Colonic mucosa (tissue), 4 donors: Measurements from ENCODE around the gene SORCS1. TPM values are rescaled to one million over a fixed set of nuclear protein-coding genes. Genes with fewer than 3 reads are reported as not detected.

Experiments
- DNase-seq: peaks from one replicate; pipeline ENCODE4 v3.0.0-alpha.2; 2020
- H3K27ac ChIP-seq: fragments of 200-600 bp; one replicate; pipeline ENCODE4 v1.8.0; 2021
- H3K27me3 ChIP-seq: fragments of 200-600 bp; one replicate; pipeline ENCODE4 v1.8.0; 2021
- H3K36me3 ChIP-seq: fragments of 200-600 bp; one replicate; pipeline ENCODE4 v1.8.0; 2021
- H3K4me1 ChIP-seq: fragments of 200-600 bp; one replicate; pipeline ENCODE4 v1.8.0; 2021; ENCODE audit warnings: mild to moderate bottlenecking
- H3K4me3 ChIP-seq: fragments of 200-600 bp; one replicate; pipeline ENCODE4 v1.8.0; 2021
- H3K9ac ChIP-seq, 2 donors: one replicate each; pipeline ENCODE4 v1.7.0; 2013; ENCODE audit warnings: control low read depth in 2 of 2, low read depth in 2 of 2, low read length in 2 of 2
- H3K9me3 ChIP-seq: fragments of 200-600 bp; one replicate; pipeline ENCODE4 v1.8.0; 2021
- intact Hi-C: fragments of 100-400 bp; cut with DNase I; formaldehyde crosslinking; loops from one replicate; pipeline ENCODE4 v1.14.1; 2022
- total RNA-seq, 2 donors: library from RNA; stranded (reverse); fragmentation: NEBNext Ultra II Directional in 1 of 2; extraction: Animal tissue kit (Norgen Biotek cat#: 25700) in 1 of 2; gene quantifications; one replicate each; pipeline ENCODE4 v1.2.1, GENCODE V29; 2021
- TF ChIP-seq, protein P1 (sequence below): fragments of 200-600 bp; IDR thresholded peaks from one replicate; pipeline ENCODE4 v1.8.0; 2022; ENCODE audit warnings: antibody characterized with exemption, mild to moderate bottlenecking
- donor health status: healthy.
- donor health status: DM: no; HTN: no; CAD: no.
- donor health status: DM: no; HTN: no; CAD: no.

SORCS1 gene
- total RNA-seq, 2 donors from 2014 or later, result 0.40 to 1.6 TPM

DNA sequence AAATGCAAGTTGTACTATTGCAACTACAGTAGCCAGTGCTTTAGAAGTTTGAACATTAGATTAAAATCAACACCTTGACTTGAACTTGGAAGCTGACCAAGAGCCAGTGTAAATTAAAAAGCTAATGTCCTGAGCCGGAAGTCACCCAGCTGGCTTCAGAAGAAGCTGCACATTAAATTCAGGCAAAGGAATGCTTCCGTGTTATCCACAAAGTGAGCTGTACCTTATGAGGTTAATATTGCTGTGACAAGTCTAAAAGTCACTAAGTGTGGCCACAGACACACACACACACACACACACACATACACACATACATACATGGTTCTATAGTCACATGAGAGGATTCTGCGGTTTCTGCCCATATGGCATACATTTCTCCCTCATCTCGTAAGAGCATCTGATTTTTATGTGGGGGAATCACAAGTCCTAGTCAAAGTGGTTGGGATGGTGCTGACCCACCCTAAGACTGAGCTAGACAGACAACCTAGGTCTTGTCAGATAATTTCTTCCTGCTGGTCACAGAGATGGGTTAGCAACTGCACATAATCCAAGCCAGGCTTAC is 612.9 kb downstream of the SORCS1 start:
- TF ChIP-seq, protein P1, sequence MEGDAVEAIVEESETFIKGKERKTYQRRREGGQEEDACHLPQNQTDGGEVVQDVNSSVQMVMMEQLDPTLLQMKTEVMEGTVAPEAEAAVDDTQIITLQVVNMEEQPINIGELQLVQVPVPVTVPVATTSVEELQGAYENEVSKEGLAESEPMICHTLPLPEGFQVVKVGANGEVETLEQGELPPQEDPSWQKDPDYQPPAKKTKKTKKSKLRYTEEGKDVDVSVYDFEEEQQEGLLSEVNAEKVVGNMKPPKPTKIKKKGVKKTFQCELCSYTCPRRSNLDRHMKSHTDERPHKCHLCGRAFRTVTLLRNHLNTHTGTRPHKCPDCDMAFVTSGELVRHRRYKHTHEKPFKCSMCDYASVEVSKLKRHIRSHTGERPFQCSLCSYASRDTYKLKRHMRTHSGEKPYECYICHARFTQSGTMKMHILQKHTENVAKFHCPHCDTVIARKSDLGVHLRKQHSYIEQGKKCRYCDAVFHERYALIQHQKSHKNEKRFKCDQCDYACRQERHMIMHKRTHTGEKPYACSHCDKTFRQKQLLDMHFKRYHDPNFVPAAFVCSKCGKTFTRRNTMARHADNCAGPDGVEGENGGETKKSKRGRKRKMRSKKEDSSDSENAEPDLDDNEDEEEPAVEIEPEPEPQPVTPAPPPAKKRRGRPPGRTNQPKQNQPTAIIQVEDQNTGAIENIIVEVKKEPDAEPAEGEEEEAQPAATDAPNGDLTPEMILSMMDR, result no peak
- intact Hi-C loops, result no loop called here
- Histone ChIP-seq H3K4me1 (no peaks in the 10 kb centered on the region), H3K4me3 (no peak overlapping the region), H3K36me3 (no peaks in the 10 kb centered on the region), H3K9me3 (no peaks in the 10 kb centered on the region), H3K27ac (no peak overlapping the region), H3K27me3 (no peaks in the 10 kb centered on the region), H3K9ac (no peak overlapping the region)
- no peak for DNase-seq

DNA sequence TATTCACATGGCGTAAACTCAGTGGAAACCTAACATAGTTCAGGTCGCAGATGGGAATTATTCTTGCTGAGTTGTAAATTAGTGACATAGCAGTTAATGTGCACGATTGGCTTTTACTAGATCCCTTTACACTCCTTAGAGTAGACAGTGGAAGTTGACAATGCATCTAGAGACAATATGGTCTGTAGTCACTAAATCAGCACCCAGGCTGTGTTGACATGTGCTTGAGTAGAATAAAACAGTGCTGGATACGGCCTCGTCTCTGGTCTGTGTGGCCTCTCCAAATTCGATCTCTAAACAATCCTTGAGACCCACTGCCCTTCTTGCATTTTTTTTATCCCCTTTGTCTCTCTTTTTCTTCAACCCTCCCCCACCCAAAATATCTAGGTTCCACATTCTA is 615.7 kb downstream of the SORCS1 start:
- DNase-seq, result no peak
- intact Hi-C loops, result no loop called here
- TF ChIP-seq, protein P1, result no peak
- no peak overlapping the region for H3K27ac ChIP-seq
- no peaks in the 10 kb centered on the region for H3K27me3 ChIP-seq
- no peaks in the 10 kb centered on the region for H3K36me3 ChIP-seq
- no peak overlapping the region for H3K9ac ChIP-seq
- H3K4me1 ChIP-seq, result no peaks in the 10 kb centered on the region
- no peaks in the 10 kb centered on the region for H3K9me3 ChIP-seq
- no peak overlapping the region for H3K4me3 ChIP-seq

DNA sequence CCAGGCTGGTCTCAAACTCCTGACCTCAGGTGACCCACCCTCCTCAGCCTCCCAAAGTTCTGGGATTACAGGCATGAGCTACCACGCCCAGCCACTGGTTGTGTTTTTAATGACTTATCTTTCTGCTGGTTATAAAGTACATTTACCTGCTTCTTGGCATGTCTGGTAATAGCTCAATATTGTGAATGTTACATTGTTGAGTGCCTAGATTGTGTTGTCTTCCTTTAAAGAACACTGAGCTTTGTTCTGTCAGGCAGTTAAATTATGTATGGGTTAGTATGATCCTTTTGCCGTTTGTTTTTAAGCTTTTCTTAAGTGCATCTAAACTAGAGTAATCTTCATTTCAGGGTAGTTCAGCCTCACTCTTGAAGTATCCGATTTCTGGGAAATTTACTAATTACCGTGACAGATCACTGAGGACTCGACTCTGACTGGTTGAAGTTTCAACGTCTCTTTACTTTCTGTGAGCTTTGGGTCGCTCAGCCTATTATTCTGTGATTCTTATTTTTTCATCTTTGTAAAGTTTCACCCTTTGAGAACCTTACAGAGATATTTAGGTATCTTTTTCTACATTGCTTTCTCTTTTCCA is 617.4 kb downstream of the SORCS1 start:
- no peaks in the 10 kb centered on the region for H3K27me3 ChIP-seq
- H3K9ac ChIP-seq, result no peak overlapping the region
- intact Hi-C loops, result no loop called here
- H3K36me3 ChIP-seq, result no peaks in the 10 kb centered on the region
- no peaks in the 10 kb centered on the region for H3K9me3 ChIP-seq
- no peak overlapping the region for H3K4me3 ChIP-seq
- no peak for DNase-seq
- H3K27ac ChIP-seq, result no peak overlapping the region
- no peaks in the 10 kb centered on the region for H3K4me1 ChIP-seq
- TF ChIP-seq, protein P1, result no peak

DNA sequence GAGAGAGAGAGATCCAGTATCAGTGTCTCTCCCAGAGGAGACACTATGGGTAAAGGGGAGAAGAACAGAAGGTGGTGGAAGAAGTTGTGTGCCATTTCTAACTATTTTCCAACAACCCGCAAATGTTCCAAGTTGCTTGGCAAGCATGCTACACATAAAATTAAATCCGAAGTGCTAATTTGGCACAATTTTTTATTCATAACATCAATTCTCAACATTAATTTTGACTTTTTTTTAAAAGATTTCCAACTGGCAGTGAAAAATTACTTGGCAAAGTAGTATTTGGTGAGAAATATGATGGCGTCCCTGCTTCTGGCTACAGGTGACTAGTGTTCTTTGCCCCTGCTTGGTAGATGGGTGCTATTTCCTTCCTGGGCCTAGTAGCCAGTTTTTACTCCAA is 622.0 kb downstream of the SORCS1 start:
- no peak for DNase-seq
- Histone ChIP-seq H3K27ac (no peak overlapping the region), H3K27me3 (no peaks in the 10 kb centered on the region), H3K9ac (no peak overlapping the region), H3K4me3 (no peak overlapping the region), H3K4me1 (no peaks in the 10 kb centered on the region), H3K36me3 (no peaks in the 10 kb centered on the region), H3K9me3 (no peaks in the 10 kb centered on the region)
- intact Hi-C loops, result no loop called here
- TF ChIP-seq, protein P1, result no peak

DNA sequence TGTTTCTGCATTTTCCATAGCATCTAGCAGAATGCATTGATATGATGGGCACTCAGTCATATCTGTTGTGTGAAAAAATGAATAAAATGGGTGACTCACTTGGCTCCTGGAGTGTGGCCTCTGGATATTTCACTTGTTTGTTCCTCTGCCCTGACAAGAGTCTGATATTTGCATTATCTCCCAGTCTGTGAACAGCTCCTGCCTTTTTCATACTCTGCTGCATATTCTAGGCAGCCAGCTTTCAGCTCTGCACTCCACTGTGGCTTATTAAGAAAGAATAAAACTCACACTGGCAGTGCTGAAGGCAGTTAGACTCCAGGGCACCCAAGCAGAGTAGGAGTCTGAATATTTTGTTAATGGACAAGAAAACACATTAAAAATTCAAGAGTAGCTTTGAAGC is 623.9 kb downstream of the SORCS1 start:
- H3K4me1 ChIP-seq, result no peaks in the 10 kb centered on the region
- H3K9ac ChIP-seq, result no peak overlapping the region
- intact Hi-C loops, result no loop called here

More for the DNA sequence above, 623.9 kb downstream of the SORCS1 start:
- no peak overlapping the region for H3K4me3 ChIP-seq
- H3K9me3 ChIP-seq, result no peaks in the 10 kb centered on the region
- no peak for DNase-seq
- no peaks in the 10 kb centered on the region for H3K36me3 ChIP-seq
- H3K27me3 ChIP-seq, result no peaks in the 10 kb centered on the region
- no peak overlapping the region for H3K27ac ChIP-seq
- TF ChIP-seq, protein P1, result no peak
